ENCODE measurements around the gene NFATC1.

NFATC1 gene

DNA sequence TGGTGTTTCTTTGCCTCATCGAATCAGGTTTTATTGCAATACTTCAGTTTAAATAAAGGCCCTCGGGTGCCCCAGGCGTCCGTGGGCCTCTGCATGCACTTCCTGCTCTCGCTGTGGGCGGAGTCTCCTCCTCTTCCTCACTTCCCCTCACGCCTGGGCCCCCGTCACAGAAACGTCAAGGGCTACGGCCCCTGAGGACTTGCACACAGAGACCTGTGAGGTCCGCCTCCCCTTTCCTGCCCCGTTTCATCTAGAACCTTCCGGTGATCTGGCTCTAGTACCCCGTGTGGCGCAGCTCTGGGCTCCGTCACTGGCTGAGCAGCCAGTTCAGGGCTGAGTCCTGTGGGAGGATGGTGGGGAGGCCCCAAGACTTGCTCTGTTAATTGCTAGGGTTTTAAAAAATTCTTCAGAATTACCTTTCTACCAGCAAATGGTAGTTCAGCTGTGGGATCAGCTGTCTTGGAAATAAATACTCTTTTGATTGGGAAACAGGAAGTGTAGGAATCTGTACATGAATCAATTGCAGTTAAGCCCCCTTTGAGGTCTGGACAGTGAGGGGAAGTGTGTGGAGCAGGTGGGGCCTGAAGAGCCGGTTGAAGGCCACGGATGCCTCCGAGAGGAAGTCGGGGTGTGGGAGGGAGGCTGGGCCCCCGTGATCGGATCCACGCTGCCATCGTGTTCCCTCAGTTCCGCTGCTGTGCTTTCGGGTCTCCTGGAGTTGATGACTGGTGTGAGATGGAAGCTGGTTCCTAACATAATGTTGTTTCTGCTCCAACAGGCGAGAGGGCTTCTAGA is 10.2 kb downstream of the NFATC1 start:
- DNase-seq = no peak

DNA sequence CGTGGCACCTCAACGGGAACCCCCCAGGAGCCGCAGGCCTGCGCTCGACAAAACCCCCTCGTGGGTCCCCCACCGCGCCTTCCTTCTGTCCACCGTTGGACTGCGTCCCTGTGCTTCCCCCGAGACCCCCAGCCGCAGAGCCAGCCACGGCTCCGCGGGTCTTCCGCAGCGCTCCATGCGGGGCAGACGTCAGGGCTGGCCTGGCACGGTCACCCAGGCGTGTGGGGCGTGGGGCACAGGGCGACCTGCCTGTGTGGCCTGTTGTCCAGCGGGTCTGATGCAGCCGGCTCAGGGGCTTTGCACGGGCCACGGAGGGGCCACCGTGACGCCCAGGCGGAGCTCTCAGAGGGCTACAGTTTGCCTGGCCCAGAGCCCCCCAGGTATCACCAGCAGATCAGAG is 11.0 kb downstream of the NFATC1 start:
- DNase-seq = no peak

DNA sequence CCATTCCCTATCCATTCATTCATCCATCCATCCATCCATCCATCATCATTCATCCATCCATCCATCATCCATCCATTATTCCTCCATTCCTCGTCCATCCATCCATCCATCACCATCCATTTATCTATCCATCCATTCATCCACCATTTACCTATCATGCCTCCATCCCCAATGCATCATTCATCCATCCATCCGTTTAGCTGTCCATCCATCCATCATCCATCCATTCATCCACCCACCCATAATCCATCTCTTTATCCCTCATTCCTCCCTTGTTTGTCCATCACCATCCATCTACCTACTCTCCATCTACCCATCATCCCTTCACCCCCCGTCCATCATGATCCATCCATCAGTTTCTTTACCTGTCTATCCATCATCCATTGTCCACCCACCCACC is 13.6 kb downstream of the NFATC1 start:
- DNase-seq = no peak

DNA sequence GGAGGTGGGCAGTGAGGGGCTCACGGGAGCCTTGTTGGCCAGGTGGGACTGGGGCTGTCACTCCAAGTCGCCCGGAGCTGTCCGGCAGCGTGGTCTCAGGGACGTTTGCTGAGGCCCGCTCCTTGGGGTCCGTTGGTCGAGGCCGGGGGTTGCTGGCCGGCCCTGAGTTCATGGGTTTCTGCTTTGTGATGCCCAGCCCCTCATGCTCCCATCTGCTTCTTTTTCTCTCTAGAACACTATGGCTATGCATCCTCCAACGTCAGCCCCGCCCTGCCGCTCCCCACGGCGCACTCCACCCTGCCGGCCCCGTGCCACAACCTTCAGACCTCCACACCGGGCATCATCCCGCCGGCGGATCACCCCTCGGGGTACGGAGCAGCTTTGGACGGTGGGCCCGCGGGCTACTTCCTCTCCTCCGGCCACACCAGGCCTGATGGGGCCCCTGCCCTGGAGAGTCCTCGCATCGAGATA is 14.5 kb downstream of the NFATC1 start:
- DNase-seq = no peak

DNA sequence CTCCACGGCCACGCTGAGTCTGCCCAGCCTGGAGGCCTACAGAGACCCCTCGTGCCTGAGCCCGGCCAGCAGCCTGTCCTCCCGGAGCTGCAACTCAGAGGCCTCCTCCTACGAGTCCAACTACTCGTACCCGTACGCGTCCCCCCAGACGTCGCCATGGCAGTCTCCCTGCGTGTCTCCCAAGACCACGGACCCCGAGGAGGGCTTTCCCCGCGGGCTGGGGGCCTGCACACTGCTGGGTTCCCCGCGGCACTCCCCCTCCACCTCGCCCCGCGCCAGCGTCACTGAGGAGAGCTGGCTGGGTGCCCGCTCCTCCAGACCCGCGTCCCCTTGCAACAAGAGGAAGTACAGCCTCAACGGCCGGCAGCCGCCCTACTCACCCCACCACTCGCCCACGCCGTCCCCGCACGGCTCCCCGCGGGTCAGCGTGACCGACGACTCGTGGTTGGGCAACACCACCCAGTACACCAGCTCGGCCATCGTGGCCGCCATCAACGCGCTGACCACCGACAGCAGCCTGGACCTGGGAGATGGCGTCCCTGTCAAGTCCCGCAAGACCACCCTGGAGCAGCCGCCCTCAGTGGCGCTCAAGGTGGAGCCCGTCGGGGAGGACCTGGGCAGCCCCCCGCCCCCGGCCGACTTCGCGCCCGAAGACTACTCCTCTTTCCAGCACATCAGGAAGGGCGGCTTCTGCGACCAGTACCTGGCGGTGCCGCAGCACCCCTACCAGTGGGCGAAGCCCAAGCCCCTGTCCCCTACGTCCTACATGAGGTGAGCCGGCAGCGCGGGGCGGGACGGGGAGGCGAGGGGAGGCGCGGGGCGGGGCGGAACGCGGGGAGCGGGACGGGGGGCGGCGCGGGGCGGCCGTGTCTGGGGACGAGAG is 15.2 kb downstream of the NFATC1 start:
- no peak for DNase-seq

DNA sequence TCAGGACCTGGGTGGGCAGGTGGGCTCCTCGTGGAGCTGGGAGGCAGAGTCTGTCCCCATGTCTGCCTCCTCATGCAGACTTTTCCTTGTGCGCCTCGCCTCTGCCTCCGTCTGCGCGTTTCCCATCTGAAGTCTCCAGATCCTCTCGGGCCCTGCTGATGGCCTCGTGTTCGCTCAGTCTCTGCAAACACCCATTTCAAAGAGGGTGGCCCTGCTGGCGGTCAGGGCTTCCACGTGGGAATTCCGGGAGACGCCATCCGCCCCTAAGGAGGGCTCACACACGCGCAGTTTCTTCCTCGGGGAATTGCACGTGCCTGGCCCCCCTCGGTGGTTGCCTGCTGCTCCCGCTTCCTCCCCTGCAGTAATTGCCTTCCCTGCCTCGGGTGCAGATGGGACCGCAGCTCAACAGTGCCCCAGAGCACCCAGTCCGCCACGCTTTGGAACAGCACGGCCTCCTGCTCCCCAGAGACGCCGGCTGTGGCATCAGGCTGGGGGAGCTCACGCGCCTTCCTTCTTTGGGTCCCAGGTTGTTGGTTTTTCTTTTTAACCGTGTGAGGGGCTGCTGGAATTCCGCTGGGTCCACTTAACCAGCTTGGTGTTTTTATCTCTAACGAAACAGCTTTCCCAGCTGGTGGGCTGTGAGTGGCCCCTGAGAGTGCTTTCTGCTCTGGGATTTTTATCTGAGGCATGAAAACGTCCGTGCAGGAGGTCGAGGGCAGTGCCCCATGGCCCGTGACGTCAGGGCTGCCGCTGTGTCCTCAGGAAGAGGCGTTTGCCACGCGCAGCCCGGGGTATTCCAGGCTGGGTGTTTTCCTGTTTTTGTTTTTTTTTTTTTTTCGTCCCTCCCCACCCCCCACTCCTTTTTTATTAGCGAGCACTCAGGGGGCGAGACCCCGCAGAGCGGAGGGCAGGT is 16.1 kb downstream of the NFATC1 start:
- no peak for DNase-seq

DNA sequence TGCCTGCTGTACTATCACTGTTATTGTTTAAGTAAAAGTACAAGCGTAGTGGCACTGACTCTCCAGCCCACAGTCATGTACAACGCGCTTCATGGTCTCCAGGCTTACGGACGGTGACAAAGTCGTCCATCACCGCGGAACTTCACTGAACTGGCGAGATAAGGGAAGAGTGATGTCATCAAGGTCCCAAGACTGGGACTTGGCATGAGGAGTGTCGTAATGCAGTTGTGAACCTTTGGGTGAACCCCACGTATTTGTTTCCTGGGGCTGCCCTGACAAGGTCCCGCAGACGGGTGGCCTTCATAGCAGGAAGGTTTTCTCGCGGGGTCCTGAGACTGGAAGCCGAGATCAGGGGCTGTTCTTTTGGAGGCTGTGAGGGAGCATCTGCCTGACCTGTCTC is 17.3 kb downstream of the NFATC1 start:
- no peak for DNase-seq

DNA sequence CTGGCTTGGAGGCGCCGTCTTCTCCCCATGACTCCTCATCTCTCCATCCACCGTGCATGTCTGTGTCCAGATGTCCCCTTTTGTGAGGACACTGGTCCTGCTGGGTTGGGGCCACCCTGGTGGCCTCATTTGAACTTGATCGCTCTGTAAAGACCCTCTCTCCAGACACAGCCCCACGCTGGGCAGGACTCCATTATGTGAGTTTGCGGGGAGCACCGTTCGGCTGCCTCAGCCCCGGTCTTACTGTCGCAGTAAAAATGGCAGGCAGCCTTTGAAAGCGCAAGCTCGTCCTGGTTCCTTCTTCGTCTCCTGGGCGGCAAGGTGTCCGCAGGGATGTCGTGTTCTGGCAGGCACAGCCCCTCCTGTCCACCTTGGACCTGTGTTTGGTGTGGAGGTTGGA is 17.7 kb downstream of the NFATC1 start:
- no peak for DNase-seq

DNA sequence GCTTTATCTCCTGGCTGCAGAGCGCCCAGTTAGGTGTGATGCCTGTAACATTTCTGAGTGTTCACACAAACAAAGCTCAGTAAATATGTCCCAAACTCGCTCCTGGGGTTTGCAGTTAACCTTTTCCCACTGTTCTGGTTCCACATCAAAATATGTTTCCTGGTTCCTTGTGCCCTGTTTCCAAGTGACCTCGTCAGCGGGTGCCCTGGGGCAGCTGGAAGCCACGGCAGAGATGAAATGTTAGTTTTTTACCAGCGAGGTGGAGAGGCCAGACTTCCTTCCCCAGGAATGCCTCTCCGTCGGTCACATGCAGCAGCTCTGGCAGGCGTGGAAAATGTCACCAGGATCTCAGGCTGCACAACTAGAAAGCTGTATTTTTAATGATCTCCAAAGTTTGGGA is 18.2 kb downstream of the NFATC1 start:
- DNase-seq = no peak

DNA sequence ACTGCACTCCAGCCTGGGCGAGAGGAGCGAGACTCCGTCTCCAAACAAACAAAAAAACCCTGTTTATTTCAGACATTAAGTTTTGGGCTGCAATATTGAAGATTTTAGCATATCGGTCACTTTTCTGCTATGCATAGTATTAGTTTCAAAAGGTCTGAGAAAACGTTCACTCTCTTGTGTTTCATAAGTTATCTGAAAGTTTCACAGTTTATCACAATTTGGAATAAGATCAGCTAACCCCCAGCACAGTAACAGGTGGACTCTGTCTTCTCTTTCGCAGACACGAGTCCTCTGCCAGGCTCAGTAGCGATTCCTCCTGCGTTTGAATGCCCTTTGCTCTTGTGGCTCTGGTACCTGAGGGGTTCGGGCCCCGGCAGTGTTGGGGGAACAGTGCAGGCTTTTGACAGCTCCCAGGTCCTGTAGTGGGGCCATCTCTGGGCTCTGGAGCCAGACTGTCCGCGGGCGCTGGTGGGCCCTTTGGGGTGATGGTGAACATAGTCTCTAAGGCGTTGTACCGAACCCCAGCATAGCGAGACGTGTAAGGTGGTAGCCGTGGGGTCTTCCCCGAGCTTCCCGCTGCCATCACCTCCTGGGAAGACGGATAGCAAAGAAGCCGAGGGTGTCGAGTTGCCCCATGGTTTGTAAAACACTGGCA is 20.4 kb downstream of the NFATC1 start:
- no peak for DNase-seq

DNA sequence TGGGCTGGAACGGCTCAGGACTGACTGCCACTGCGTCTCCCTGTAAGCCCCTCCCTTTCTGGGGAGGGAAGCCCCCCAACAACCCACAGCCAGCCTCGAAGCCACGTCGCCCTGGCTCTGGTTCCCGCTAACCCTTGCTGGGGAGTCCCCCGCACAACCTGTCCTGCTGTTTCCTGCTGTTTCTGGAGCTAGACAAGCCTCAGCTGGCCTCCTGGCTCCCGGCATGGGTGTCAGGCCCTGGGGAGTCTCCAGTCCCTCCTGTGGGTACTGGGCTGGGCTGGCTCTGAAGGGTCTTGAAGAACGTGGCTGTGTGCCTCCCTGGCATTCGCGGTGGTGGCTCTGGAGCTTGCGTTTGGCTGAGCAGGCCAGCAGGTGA is 20.9 kb downstream of the NFATC1 start:
- DNase-seq = no peak

DNA sequence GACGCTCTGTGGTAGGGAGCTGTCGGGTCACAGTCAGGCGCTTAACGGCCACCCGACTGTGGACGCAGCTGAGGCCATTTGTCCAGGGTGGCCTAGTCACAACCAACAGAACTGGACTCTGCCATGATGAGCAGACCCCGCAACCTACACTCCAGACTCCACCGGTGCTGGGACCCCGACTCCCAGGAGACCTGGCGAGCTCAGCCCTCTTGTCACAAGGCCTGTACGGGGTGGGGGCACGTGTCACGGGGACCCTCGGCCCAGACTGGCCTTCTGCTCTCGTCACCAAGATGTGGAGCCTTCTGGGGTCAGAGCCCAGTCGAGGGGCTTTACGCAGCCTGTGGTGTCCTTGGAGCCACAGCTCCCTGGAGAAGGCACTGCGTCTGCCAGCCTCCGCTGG is 22.5 kb downstream of the NFATC1 start:
- DNase-seq = no peak

DNA sequence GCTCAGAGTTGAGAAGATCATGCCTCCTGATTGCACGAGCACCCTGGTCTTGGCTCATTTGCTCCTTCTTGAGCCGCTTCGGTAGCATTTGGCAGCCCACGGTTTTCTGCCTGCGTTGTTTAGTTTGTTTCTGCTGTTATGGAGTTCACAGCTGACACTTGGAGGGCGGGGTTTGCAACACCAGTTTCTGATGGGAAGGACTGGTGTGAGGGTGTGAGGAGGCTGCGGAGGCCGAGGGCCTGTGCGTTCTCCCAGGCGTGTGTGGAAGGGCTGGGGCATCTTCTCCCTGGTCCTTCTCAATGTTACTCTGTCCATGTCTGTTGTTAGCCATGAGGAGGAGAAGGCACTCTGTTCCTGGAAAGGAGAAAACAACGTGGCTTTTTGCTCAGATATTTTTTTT is 22.9 kb downstream of the NFATC1 start:
- no peak for DNase-seq

DNA sequence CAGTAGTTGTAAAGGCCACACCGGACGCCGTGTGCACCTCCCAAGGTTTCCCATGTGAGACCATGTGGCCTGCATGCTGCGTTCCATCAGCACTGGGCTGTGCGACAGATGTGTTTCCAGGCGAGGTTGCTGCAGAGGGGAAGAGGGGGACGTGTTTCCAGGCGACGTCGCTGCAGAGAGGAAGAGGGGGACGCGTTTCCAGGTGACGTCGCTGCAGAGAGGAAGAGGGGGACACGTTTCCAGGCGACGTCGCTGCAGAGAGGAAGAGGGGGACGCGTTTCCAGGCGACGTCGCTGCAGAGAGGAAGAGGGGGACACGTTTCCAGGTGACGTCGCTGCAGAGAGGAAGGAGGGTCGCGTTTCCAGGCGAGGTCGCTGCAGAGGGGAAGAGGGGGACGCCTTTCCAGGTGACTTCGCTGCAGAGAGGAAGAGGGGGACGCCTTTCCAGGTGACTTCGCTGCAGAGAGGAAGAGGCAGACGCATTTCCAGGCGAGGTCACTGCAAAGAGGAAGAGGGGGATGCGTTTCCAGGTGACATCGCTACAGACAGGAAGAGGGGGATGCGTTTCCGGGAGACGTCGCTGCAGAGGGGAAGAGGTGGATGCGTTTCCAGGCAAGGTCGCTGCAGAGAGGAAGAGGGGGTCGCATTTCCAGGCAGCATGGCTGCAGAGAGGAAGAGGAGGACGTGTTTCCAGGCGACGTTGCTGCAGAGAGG is 24.5 kb downstream of the NFATC1 start:
- no peak for DNase-seq

DNA sequence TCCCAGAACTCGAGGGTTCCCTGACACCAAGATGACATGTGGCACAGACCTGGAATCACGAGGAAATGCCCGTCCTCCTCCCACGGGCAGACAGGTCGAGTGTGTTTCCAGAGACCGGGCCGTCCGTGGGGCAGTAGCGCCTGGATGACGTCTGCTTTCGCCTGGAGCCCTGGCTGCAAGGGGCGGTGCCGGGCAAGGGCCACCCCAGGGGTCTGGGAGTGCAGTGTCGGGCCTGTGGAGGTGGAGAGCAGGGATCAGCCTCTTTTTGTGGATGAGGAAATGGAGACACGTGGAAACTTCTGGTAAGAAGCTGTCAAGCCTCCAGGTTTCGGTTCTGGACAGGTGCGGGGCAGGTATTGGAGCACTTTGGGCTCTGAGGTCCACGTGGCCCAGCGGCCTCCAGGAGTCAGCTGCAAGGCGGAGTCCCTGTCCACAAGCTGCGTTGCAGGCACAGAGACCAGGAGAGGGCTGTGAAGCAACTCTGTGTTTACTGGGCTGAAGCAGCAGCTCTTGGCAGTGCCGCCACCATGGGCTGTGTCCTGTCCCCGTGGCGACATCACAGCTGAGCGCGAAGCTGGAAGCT is 25.6 kb downstream of the NFATC1 start:
- no peak for DNase-seq

DNA sequence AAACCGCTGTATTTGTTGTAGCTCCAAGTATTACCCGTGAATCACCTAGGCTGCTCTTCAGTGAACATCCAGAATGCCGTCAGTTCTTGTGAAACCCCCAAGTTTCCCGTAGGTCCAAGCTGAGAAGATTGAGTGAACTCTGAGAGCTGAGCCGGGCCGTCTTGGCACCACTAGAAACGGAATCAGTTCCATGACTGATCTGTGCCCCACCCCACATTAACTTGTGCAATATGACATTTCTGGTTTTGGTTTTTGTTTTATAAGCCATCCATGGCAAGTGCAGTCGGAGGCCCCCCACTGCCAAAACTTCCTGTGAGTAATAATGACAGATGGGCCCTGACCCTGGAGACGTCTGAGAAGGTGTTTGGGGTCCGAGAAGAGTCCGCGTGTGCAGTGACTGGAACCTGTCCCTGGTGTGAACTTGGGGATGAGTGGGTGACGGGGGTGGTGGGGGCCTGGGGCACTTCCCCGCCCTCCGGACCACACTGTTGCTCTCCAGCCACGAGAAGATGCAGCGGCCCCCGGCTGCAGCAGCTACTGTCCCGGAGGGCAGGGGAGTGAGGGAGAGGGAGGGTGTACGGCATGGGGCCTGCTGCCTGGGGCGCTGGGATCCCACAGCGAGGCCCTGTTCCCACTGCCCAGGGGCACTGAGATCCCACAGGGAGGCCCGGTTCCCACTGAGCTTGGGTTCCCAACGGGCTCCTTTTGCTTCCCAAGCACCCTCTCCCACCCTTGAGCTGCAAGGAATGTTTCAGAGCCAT is 26.5 kb downstream of the NFATC1 start:
- no peak for DNase-seq

DNA sequence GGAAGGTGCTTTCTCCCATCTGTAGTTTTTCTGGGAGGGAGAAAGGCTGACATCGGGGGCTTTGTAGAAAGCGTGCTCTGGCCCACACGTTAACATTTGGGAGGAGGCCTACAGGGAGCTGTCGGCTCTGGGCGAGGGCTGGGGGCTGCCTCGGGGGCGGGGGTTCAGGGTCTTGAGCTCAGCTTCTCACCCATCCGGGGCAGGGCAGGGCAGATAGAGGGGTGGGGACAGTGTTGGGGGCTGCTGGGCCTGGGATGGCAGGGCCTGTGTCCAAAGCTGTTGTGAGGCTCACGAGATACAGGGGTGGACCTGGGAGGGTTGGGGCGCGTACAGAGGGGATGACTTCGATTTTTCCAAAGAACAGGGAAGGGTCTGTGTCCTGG is 27.0 kb downstream of the NFATC1 start:
- DNase-seq = no peak

DNA sequence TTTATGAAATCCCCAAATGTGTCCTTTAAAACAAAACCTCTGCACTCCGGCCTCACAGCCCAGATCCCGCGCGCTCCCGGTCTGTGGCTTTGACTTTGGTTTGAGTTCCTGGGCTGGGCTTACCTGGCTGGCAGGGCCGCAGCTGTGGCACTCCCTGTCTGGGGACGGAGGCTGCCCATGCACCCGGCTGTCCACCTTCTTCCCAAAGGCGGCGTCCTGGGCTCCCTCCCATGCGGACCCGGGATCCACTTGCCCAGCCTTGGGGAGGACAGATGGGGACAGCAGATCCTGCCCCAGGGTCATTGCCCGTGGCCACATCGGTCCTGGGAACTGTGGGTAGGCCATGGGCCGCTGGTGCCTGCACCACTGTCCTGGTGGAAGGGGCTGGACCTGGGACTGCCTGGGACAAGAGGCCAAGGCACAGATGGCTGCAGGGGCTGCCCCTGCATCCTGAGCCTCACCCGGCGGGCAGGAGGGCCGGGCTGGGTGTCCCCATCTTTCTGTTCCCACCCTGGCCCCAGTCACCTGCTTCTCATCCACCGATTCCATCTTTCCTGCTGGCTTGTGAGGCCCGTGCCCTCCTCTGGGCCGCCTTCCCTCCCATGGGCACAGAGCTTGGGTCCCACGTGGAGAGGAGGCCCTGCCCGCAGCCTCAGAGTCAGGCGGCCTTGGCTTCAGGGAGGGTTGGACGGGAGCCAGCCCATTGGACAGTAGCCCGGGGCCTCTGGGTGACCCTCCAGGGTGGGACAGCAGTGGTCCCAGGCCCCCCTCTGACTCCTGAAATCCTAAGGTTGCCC is 27.7 kb downstream of the NFATC1 start:
- DNase-seq = no peak

DNA sequence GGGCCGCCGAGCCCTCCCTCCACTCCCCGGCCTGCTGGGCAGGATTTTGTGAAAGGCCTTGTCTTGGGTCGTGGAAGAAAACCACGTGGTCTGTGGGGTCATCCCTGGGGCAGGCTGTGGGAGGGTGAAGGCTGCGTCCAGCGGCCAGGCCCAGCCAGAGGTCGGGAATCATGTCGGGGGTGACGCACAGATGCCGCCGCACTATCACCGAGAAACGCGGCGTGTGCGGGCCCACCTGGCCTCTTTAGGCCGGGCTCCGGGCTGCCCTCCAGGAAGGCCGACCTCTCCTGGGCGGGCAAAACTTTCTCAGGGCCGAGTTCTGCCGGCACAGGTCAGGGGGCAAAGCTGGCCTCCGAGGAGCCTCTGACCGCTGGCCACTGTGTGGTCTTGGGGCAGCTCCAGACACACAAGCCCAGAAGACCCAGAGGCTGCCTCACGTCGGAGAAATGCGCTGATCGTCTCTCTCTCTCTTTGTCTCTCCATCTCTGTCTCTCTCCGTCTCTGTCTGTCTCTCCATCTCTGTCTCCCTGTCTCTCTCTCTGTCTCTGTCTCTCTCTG is 28.4 kb downstream of the NFATC1 start:
- DNase-seq = no peak
